GM18499 (cell line): ENCODE measurements around the gene SYT13.

Experiments
- ATAC-seq: cut with Tn5 transposase; IDR thresholded peaks from one replicate; pipeline ENCODE4 v1.9.1; 2021; ENCODE audit warnings: moderate number of reproducible peaks; ENCODE audit not compliant: insufficient read depth, unreplicated experiment

The SYT13 gene

GRCh38 chr11:45225961-45226871, 59.9 kb downstream of the SYT13 start:
- no peak for ATAC-seq

GRCh38 chr11:45225277-45225676, 60.9 kb downstream of the SYT13 start:
- ATAC-seq, result no peak

DNA sequence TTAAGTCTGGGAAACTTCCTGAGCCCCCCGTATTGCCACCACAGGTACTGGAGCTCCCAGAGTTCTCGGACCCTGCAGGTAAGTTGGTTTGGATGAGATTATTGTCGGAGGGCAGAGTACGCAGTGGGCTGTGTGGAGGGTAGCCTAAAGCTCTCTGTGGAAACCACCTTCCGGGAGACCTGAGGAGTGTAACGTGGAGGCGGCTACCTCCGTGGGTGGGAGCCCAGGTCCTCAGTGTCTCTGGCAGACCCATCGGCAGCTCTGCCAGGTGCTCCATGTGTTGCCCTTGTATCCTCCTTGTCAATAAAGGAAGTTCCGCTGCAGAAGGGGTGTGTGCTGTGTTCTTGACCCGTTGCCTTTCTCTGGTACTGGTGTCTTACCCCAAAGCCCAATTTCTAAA, 61.4 kb downstream of the SYT13 start:
- ATAC-seq, result no peak

DNA sequence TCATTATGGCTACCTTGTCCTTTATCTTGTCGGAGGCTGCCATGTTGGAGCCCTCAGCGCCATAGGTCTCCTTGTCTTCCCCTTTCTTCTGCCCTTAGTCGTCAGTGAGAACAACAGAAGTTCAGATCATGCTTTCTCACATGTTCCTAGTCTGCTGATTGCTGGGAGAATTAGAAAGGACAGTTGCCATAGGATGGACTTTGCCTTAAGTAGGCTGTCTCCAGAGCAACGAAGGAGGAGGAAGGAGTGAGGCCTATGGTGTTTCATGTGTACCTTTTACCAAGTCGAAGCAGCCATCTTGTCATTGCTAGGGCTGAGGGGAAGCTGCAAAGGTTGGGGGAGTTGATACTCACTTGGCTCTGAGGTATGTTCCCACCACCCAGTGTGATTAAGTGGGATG, 62.6 kb downstream of the SYT13 start:
- no peak for ATAC-seq

GRCh38 chr11:45219411-45219810, 66.7 kb downstream of the SYT13 start:
- ATAC-seq, result no peak

DNA sequence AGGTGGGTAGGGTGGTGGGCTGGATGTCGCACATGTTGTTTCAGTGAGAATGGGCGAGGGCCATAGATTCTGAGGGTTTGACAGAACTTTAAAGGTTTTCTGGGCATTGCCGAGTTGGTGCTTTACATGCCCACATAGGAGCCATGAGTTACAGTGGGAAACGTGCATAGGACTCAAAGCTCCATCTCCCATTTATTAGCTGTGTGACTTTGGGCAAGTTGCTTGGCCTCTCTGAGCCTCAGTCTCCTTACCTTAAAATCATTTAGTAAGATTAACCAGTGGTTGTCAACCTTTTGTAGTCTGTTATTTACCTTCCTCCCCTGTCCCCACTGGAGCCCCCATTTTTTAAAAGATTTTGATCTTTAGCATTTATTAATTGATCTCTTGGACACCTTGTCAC, 67.4 kb downstream of the SYT13 start:
- ATAC-seq, result no peak

- no peak for ATAC-seq
Observed at GRCh38 chr11:45217991-45218390, 68.2 kb downstream of the SYT13 start.

DNA sequence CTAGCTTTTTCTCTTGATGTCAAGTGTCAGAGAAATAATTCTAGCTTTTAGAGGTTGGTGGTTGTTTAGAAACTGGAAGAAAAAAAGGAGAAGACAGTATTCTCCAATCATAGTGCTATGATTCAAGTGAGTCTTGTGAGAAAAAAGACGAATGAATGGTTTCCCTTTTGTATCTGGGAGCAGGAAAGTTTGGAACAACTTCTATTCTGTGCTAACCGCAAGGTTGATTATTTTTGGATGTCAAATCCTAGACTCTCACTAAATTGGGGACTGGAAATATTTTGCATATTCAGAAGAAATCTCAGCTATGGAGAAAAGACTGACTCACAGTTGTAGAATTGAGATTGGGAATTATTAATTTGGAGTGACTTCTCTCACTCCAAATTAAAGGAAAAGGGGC, 69.2 kb downstream of the SYT13 start:
- ATAC-seq, result no peak

- no peak for ATAC-seq
Observed at GRCh38 chr11:45216031-45216430, 70.1 kb downstream of the SYT13 start.

DNA sequence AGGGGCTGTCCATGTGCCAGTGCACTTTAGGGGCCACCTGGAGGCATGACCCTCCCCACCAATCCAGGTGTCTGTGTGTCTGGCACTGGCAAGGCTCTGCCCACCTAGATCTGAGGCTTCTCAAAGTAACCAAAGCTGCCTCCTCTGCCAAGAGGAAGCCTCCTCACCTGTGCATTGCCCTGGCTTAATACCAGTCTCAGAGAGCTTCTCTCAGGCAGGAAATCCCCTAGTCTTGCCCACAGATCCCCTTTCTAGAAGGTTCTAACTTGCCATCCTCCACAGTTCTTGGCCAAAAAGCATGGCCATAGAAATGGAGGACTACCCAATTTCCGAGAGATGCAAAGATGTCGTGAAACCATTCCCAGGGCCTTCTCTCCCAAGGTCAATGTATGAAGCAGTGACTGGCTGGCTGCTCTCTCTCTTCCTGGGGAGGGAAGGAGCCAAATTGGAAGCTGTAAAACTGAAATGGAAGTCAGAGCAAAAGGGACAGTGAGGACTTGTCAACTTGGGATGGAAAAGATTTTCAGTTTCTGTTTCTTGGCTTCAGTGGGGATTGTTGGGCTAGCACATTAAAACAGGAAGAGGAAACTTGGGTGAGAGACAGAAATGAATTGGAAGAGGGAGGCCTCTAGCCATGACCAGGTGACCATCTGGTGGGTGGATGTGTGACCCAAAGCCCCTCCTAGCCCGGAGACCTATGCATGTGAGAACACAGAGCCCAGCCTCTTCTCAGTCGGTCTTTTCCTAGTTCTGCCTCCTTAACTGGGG, 70.9 kb downstream of the SYT13 start:
- ATAC-seq, result no peak

DNA sequence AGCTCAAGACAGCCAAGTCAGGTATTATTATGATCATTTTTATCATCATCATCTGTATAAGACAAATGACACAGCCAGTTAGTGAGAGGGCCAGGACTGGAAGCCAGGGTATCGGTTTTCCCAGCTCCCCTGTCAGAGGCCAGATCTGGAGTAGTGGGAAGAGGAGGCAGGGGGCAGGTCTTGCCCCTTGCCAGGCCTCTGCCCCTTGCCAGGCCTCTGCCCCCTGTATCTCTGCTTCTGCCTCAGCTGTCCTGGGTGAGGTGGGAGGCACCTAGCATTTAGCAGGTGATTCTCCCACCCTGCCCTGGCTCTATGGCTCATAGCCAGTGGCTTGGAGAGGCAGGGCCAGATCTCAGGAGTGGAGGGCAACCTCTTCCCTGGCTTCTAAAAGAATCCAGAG, 72.4 kb downstream of the SYT13 start:
- no peak for ATAC-seq

DNA sequence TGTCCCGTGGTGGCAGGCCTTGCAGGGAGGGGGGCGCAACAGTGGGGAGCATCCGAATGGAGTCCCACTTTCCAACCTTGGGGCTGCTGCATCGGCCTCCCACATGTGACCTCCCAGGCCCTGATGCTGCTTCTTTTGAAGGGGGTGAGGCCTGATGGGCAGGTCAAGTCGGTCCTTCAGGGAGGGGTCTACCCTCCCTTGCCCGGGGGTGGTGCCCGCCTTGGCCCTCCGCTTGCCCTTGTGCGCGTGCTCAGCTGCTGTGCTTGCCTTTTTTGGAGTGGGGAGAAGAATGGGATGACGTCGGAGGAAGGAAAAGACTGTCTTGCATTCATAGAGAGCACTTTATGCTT, 72.8 kb downstream of the SYT13 start:
- no peak for ATAC-seq

DNA sequence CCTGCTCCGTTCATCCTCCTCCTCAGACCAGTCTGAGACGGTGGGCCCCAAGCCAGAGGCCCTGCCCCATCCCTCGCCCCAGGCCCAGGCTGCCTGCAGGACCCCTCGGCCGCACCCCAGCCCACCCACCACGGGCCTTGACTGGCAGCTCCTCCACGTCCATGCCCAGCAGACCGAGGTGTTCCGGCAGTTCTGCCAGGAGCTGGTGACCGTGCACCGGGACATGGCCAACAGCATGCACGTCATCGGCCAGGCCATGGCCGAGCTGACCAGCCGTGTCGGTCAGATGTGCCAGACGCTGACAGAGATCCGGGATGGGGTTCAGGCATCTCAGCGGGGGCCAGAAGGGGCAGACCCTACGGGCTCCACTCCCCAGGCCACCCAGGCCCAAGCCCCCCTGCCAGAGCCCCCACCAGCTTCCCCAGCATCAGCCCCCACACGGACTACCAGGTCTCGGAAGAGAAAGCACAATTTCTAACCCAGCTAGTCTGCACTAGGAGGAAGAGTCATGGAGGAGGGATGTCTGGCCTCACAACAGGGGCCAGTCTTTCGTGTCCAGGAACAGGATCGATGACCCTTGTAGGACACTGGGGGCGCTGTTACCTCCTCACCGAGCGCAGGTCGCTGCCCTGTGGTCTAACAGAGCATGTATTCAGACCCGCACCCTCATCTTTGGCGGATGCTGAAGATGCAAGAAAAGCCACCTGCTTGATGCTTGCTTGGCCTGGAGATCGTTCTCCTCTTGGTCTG, 73.4 kb downstream of the SYT13 start:
- no peak for ATAC-seq

- no peak for ATAC-seq
Observed at GRCh38 chr11:45211732-45212131, 74.4 kb downstream of the SYT13 start.

GRCh38 chr11:45210846-45211245, 75.3 kb downstream of the SYT13 start:
- no peak for ATAC-seq

- ATAC-seq, result no peak
Observed at GRCh38 chr11:45209891-45210699, 76.0 kb downstream of the SYT13 start.

DNA sequence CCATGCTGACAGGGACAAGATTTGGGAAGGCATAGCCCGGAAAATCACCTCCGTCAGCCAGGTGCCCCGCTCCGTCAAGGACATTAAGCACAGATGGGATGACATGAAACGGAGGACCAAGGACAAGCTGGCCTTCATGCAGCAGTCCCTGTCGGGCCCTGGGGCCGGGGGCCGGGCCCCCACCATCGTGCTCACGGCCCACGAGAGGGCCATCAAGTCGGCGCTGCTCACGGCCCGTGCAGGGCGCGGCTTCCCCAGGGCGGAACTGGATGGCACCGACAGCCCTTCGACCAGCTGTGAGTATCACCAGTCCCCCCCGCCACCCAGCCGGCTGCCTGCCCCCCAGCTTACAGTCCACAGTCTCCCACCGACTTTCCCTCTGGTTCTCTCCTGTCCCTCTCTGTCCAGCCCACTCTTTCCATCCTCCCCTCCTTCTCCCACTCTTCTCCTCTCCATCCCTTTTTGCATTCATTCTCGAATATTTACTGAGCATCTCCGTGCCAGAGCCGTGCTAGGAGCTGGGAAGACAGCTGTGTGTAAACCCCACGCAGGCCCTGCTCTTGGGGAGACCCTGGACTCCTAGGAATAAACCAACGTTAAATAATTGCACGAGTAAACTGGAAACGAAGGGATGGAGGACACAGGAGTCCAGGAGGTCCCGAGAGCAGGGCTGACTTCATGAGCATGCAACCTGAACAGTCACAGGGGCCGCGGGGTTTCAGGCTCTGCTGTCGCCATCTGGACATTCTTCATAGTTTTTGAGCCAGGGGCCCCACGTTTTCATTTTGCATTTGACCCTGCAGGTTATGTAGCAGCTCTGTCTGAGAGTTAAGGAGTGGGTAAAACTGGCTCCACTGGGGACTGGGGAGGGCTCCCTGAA, 76.9 kb downstream of the SYT13 start:
- no peak for ATAC-seq

DNA sequence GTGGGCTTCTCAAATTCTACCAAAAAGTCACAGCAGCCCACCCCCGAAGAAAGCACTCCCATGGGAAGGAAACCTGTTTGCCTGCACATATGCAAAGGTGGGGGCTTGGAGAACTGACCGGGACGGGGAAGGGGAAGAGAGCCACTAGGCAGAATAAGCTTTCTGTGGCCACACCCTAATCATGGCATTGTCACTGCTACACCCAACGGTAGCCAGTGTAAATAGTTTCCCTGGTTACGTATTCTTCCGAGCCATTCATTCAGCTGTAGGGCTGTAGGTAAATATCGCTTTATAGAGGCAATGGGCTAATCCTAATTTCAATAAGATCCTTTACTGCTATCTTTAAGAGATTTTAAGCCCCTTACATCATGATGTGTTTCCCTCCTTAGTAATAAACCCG, 78.0 kb downstream of the SYT13 start:
- ATAC-seq, result no peak

- no peak for ATAC-seq
Observed at GRCh38 chr11:45205978-45206377, 80.2 kb downstream of the SYT13 start.
